ENCODE results near the gene EIF4A3.
A peak's percentile ranks its signal among the peaks of the same experiment; 100 is the strongest.
"Not testable (repeated sequence)": the region's sequence is repeated elsewhere in the genome, so short reads cannot be mapped to it uniquely, and the experiment has no call there.

EIF4A3 gene

GRCh38 chr17:80171681-80172080, 24.8 kb upstream of the EIF4A3 start:
- no peak for DNase-seq

DNA sequence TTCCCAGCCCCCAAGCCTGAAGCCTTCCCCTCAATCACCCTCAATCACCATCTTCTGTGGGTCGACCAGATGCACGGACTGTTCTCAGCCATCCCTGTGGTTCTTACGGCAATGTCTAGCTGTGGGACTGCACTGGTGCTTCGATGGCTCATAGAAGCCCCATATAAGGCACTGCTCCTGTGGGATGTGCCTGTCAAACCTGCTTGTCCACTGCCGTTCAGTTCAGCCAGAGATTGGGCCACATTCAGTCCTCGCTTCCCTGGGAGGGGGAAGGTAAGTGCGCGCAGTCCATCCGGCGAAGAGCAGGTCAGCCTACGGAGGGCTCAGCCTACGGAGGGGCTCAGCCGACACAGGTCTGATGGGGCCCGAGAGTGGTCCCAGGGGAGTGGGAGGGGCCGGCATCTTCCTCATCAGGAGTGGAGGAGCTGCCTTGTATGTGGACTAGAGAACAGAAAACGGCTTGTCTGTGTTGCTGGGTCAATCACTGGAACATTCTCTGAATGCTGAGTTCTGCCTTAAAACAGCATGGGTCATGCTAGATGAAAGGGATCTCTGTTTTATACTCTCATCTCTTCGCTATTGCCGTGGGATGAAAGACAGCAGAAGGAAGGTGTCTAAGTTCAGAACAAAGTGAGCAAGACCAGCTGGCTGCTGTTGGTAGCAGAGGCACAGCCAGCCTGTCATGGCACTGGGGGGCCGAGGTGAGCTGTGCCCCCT, 23.0 kb upstream of the EIF4A3 start, which contains the start of gene CARD14:
Gene CARD14 (plus strand): TSS at position 247 of the 717 bp plus-strand sequence. CDS start 11,409 bp downstream, outside the sequence.
- DNase-seq, result no peak

- no peak for DNase-seq
These were observed 22.2 kb upstream of the EIF4A3 start for GRCh38 chr17:80169107-80169506.

- no peak for DNase-seq
These were observed 21.4 kb upstream of the EIF4A3 start for GRCh38 chr17:80168371-80168770.

GRCh38 chr17:80166446-80166845, 19.5 kb upstream of the EIF4A3 start:
- DNase-seq, result no peak

- DNase-seq, result no peak
These were observed 17.3 kb upstream of the EIF4A3 start for GRCh38 chr17:80164185-80164584.

GRCh38 chr17:80163336-80163735, 16.4 kb upstream of the EIF4A3 start:
- DNase-seq, result no peak

GRCh38 chr17:80160536-80160935, 13.6 kb upstream of the EIF4A3 start:
- no peak for DNase-seq

GRCh38 chr17:80158846-80159245, 11.9 kb upstream of the EIF4A3 start:
- no peak for DNase-seq

GRCh38 chr17:80155600-80155999, 8.7 kb upstream of the EIF4A3 start:
- DNase-seq, result not testable (repeated sequence)

GRCh38 chr17:80154166-80154565, 7.2 kb upstream of the EIF4A3 start:
- no peak for DNase-seq

GRCh38 chr17:80153004-80153403, 6.1 kb upstream of the EIF4A3 start:
- no peak for DNase-seq

DNA sequence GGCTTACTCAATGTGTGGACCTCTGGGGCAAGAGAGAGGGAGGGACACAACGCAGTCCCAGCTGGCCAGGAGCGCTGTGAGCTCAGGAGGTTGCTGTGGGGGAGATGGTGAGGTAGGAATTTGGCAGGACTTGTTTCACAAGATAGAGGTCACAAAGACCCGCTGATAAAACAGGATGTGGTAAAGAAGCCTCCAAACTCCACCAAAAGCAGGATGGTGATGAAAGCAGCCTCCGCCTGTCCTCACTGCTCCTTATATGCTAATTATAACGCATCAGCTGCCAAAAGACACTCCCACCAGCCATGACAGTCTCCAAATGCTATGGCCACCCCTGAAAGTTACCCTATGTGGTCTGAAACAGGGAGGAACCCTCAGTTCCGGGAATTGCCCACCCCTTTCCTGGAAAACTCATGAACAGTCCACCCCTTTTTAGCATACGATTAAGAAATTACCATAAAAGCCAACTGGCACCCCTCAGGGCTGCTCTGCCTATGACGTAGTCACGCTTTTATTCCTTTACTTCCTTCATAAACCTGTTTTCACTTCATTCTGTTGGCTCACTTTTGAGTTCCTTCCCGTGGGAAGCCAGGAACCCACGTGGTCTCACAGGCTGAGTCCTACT, 5.3 kb upstream of the EIF4A3 start:
- no peak for DNase-seq

GRCh38 chr17:80151333-80151732, 4.4 kb upstream of the EIF4A3 start:
- no peak for DNase-seq

GRCh38 chr17:80146121-80147034, 550 bp downstream of the EIF4A3 start:
- peak; percentile 17 for DNase-seq

DNA sequence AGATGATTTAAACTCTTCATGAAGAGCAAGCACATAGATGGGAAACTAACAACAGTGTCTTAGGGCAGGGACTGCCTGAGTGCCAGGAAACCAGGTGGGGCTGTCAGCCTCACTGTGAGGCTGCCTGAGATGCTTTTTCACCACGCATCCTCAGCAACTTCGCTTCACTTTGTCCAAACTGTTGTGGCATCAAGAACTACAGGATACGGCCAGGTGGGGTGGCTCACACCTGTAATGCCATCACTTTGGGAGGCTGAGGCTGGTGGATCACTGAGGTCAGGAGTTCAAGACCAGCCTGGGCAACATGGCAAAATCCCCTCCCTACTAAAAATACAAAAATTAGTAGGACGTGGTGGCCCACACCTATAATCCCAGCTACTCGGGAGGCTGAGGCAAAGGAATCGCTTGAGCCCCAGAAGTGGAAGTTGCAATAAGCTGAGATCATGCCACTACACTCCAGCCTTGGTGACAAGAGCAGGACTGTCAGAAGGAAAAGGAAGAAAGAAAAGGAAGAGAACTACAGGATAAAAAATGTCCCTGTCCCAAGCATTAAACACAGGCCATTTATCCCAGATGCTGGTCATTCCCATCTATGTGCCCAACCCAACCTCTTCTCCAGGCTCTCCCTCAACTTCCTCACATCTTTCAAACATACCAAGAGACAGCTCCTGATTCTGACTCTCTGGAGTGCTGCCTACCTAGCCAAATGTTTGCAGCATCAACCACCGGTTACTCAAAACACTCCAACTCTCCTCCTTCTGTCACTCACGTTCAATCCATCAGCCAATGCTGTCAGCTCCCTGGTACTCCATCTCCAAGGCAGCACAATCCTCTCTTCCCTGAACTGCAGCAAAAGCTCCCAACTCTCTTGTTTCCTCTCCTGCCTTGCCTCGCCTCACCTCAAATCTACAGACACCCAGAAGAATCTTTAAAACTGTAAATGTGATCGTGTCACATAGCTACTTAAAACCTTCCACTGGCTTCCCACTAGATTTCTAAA, 1.6 kb downstream of the EIF4A3 start:
- DNase-seq, result no peak

DNA sequence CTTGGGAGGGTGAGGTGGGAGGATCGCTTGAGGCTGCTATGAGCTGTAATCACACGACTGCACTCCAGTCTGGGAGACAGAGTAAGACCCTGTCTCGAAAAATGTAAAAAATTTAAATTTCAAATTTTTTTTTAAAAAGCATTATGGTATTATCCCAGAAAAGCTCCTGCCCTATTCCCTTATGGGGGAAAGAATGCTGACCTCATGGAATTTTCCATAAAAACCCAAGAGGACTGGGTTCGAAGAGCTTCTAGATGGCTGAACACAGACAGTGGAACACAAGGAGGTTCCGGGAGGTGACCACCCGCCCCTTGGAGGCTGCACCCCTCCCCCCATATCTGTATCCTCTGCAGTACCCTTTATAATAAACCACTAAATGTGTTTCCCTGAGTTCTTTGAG, 4.0 kb downstream of the EIF4A3 start:
- no peak for DNase-seq

GRCh38 chr17:80141463-80142165, 5.3 kb downstream of the EIF4A3 start:
- DNase-seq, result no peak

- DNase-seq, result no peak
These were observed 8.0 kb downstream of the EIF4A3 start for GRCh38 chr17:80138856-80139426.

DNA sequence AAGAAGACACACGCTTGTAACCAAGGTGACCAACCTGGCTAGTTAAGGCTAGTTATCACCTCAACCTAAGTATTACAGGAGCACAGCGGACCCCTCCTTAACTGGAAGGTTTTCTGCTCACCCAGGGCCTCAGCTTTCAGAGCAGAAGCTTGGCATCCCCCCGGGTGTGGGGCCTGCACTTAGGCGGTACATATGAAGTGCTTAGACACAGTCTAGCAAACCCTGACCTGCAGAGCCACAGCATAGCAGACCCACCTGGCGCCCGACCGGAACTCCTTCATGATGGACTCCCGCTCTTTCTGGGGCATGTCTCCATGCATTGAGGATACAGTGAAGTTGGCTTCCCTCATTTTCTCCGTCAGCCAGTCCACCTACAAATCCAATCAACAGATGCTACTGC, 9.8 kb downstream of the EIF4A3 start:
- DNase-seq, result no peak

DNA sequence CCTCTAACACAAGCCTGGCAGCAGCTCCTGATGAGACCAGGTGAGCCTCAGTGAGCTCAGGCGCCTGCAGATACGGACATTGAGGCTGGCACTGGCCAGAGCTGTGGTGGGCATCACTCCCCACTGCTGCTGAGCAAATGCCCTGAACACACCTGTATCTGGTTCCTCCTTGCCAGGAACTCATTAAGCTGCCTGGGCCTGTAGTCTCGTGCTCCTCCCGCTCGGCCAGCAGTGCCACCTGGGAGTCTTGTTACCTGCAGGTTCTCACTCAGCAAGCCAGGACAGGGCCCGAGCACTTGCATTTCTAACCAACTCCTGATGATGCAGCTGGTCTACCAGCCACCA, 13.3 kb downstream of the EIF4A3 start:
- no peak for DNase-seq

Data from NCI-H1694 (cell line).